SH-SY5Y (cell line): ENCODE data around the gene TENM4.
A peak's percentile ranks its signal among the peaks of the same experiment; 100 is the strongest.

ENCODE experiments used
- GATA2 ChIP-seq: IDR thresholded peaks from 2 replicates; pipeline ENCODE4 v1.6.1; 2011; ENCODE audit warnings: mild to moderate bottlenecking, low read depth, low read length
- GATA3 ChIP-seq: IDR thresholded peaks from 2 replicates; pipeline ENCODE4 v1.6.1; 2011; ENCODE audit warnings: low read depth, mild to moderate bottlenecking, low read length, moderate library complexity

DNA sequence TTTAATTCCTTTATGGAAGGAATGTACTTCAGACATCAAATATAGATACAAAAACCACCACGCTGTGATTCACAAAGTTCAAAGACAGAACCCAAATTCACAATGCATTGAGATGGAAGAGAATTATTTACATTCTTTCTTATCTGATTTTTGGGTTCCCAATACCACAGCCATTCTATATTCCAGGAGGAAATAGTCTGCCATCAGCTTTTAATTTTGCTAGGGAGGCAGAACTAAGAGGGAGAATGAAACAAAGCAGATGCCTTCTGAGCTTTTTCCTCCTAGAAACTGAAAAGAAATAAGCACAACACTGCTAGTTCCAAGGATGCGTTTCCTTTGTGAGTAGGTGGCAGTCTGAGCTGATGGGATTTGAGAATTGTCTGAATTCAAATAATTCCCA lies 583.1 kb downstream of the TENM4 start:
- TF ChIP-seq GATA3 = peak; percentile 83
- peak; percentile 71 for TF ChIP-seq GATA2
